Measurements from ENCODE around the gene SLC25A2.

DNA sequence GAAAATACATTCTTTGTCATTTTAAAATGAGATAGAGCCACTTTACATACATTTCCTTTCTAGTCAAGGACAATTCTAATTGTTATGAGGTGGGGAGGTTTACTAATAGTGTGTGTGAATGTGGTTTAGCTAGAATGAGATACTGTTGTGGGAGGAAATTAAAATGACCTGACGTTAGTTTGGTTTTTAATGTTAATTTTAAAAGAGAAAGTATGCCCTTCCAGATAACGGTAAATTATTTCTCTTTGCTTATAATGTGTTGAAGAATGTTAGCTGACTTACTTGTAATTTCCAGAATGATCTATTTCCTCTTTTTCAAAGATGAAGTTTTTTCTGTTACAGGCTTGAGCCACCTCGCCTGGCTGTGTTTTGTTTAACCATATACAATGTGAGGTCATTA lies 18.4 kb upstream of the SLC25A2 start:
- TF ChIP-seq CTCF (conservative IDR thresholded peaks at IDR 0.05 in 1 of 2, IDR thresholded peaks at IDR 0.05 in 1 of 2; ENCODE audit: low read depth in 1 of 2, low read length in 2 of 2) (no peak), EZH2 (IDR thresholded peaks at IDR 0.05; ENCODE audit: low read length, missing control alignments) (no peak)
